Sigmoid colon (tissue), 4 donors: Measurements from ENCODE around the gene SLC12A5.

Source experiments
- POLR2A ChIP-seq, 2 donors: fragments of 450-650 bp; IDR thresholded peaks; one replicate each; pipeline ENCODE4 v1.6.1; 2016; ENCODE audit warnings: antibody characterized with exemption in 2 of 2, mild to moderate bottlenecking in 2 of 2, moderate library complexity in 2 of 2
- POLR2AphosphoS5 ChIP-seq, 4 donors: sonication (generic); formaldehyde crosslinking; IDR thresholded peaks; one replicate each; pipeline ENCODE4 v1.6.1; 2017; ENCODE audit warnings: antibody characterized with exemption in 4 of 4

DNA sequence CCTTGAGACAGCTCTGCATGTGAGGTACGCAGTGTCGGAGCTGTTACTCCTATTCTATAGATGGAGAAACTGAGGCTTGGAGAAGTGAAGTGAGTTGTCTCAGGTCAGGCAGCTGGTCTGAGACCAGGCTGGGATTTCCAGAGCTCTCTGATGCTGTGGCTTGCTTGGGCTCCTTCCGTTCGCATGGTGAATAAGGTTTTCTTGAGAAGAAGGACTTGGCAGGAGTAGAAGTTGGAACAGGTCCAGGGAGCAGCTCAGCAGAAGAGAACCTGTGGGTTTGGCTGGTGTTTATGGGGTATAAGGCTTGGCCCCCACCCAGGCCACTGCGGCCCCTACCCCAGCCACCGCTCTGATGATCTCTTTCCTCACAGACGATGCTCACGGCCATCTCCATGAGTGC is 7.4 kb downstream of the SLC12A5 start:
- TF ChIP-seq POLR2A (IDR thresholded peaks at IDR 0.05): no peak
- TF ChIP-seq POLR2AphosphoS5 (IDR thresholded peaks at IDR 0.05): no peak
